MG63 (cell line): ENCODE data around the gene GGNBP2. TPM values are rescaled to one million over a fixed set of nuclear protein-coding genes. Genes with fewer than 3 reads are reported as not detected.

Experiments used
- DNase-seq: peaks from one replicate; pipeline ENCODE4 v3.0.0-alpha.2; 2020
- H3K27me3 ChIP-seq: fragments of 250-450 bp; sonication (Bioruptor Pico); 2 replicates; pipeline ENCODE4 v1.5.1; 2020; ENCODE audit warnings: mild to moderate bottlenecking, moderate library complexity
- H3K36me3 ChIP-seq: fragments of 250-450 bp; sonication (Bioruptor Pico); 2 replicates; pipeline ENCODE4 v1.5.1; 2020; ENCODE audit warnings: mild to moderate bottlenecking, moderate library complexity
- H3K4me3 ChIP-seq: fragments of 250-450 bp; sonication (Bioruptor Pico); 2 replicates; pipeline ENCODE4 v1.5.1; 2020; ENCODE audit warnings: mild to moderate bottlenecking, moderate library complexity
- H3K9me3 ChIP-seq: fragments of 250-450 bp; sonication (Bioruptor Pico); 2 replicates; pipeline ENCODE4 v1.5.1; 2020; ENCODE audit warnings: mild to moderate bottlenecking, moderate library complexity
- total RNA-seq: library from RNA; depleted of rRNA; stranded (reverse); fragments of >200 nt; shearing (Covaris generic); gene quantifications from 2 replicates; pipeline ENCODE4 v1.2.3, GENCODE V29; 2014; ENCODE audit warnings: low replicate concordance

GGNBP2 gene
- total RNA-seq, 1 experiment from 2014 or later: 64.2 TPM

DNA sequence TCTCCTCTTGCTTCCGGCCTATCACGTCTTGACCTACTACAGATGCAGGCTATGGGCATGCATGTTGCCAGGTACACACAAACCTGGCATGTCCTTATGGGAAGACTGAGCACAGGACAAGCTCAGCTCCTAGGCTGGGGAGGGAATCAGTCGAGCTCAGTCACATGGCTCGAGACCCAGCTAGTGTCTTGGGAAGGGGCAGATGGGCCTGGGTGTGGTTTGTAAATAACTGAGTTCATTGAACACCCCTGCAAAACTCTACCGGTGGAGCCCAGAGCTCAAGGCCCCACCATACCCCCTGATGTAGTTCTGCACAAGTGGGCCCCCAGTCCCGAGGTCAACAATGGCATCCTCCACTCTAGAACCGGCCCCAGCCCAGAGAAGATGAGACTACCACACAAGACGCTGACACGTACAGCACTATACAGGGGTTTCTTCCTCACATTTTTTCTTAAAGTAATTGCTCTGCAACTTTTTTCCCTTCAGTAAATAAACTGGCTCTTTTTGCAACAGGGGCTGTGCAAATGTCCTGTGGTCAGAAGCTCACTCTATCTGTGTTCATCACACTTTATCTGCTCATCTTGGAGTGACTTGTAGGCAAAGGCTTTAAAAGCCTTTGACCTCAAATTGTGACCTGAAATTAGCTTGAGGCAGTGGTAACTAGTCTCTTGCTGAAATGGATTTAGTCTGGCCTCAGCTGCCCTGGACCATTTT is 35.3 kb upstream of the GGNBP2 start:
- peaks cover 88% of the 10 kb centered on the region for H3K36me3 ChIP-seq
- no peak for DNase-seq
- H3K4me3 ChIP-seq: no peak overlapping the region
- no peaks in the 10 kb centered on the region for H3K27me3 ChIP-seq
- no peaks in the 10 kb centered on the region for H3K9me3 ChIP-seq

DNA sequence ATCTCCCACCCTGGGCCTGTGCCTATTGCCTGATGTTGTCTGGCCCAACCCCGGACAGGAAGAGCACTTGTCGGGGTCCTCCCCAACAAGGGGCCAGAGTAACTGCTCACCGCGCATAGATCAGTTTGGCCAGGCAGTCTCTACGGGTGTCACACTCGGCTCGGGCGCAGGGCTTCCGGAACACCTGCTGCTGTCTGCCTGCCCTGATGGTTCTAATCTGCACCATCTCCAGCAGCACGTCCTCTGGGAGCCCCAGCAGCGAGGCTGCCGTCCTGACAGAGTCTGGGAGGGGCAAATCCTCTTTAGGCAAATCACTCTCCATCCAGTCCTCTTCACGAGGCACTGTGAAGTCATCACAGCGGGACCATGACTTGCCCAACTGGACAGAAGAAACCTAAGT is 34.1 kb upstream of the GGNBP2 start:
- Histone ChIP-seq H3K4me3 (no peak overlapping the region), H3K9me3 (no peaks in the 10 kb centered on the region), H3K27me3 (no peaks in the 10 kb centered on the region), H3K36me3 (peaks cover 90% of the 10 kb centered on the region)
- no peak for DNase-seq

DNA sequence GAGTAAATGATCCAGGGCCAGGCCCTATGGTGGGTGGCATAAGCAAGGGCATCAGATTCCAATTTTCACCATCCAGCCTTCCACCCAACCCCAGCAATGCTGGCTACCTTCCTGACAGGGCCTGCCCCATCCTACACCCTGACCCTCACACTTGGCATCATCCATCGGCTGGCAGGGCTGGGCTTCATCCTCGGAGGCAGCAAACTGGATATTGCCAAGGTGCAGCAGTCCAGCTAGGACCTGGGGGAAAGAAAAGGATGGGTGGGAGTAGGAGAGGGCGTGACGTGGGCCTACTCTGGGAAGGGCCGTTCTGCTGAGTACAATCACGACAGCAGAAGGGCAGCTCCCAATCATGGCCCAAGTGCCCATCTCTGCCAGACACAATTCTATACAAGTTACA is 33.5 kb upstream of the GGNBP2 start:
- no peak for DNase-seq
- Histone ChIP-seq H3K27me3 (no peaks in the 10 kb centered on the region), H3K36me3 (peaks cover 89% of the 10 kb centered on the region), H3K4me3 (no peak overlapping the region), H3K9me3 (no peaks in the 10 kb centered on the region)

DNA sequence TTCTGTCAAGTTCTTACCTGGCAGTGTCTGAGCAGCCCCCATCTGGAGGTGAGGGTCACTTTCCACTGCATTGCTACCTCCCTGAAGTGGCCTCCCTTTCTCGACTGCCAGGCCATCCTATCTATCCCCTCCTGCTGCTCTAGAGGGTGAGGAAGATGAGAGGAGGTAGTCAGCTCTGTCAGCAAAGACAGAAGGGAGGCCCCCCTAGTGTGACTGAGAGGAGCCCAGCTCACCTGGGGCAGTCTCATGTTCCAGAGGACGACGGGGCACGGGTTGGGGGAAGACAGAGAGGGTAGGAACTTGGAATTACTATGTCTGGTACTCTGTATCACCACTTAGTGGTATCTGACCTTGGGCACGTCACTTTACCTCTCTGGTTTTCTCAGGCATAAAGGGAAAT is 32.1 kb upstream of the GGNBP2 start:
- Histone ChIP-seq H3K4me3 (no peak overlapping the region), H3K27me3 (no peaks in the 10 kb centered on the region), H3K9me3 (no peaks in the 10 kb centered on the region), H3K36me3 (peaks cover 89% of the 10 kb centered on the region)
- no peak for DNase-seq

DNA sequence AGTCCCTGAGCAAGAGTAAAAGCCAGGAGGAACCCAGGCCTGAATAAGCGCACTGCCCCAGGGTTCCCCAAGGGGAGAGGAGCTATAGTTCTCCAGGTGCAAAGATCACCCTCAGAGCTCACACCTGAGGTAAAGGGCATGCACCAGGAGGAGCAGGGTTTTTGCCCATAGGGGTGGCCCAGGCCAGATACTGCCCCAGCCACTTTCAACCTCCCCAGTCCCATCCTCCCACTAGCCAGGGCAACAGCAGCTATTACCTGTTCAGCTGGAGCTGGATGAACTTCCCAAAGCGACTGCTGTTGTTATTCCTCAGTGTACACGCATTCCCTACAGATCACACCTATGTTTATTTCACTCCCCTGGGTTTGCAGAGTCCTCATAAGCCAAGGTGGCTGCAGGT is 29.9 kb upstream of the GGNBP2 start:
- no peak for DNase-seq
- no peak overlapping the region for H3K4me3 ChIP-seq
- no peaks in the 10 kb centered on the region for H3K9me3 ChIP-seq
- peaks cover 80% of the 10 kb centered on the region for H3K36me3 ChIP-seq
- no peaks in the 10 kb centered on the region for H3K27me3 ChIP-seq

DNA sequence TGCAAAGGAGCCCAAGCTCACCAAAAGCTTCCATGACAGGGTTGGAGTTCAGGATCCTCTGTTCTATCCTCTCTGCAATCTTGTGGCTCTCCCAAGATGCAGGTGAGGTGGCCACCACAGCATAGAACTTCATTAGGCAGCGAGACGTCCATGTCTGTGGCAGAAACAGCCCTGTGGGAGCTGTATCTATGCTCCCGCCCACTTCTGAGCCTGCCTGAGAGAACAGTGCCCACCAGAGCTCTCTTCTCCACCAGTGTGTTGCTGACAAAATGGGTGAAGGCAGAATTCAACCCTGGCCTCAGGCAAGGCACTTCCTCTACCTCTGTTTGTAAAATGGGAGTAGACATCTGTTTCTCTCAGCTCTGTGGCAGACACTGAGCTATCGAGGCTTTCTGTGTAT is 28.9 kb upstream of the GGNBP2 start:
- H3K4me3 ChIP-seq: no peak overlapping the region
- no peak for DNase-seq
- H3K9me3 ChIP-seq: no peaks in the 10 kb centered on the region
- H3K36me3 ChIP-seq: peaks cover 79% of the 10 kb centered on the region
- no peaks in the 10 kb centered on the region for H3K27me3 ChIP-seq

DNA sequence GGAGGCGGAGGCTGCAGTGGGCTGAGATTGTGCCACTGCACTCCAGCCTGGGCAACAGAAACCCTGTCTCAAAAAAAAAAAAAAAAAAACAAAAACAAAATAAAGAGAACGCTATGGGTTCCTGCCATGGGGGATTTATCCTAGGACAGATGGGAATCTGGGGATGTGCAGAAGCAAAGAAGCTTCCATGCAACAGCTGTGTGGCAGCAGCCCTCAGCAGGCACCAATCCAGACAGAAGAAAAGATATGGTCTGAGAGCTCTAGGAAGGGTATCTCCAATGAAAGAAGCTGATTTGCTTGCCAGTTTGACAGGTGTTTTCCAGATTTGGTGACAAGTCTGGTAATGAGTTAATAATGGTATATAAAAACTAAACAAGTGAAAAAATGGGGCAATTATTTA is 21.6 kb upstream of the GGNBP2 start:
- DNase-seq: no peak
- Histone ChIP-seq H3K9me3 (no peaks in the 10 kb centered on the region), H3K36me3 (peaks cover 78% of the 10 kb centered on the region), H3K27me3 (no peaks in the 10 kb centered on the region), H3K4me3 (no peak overlapping the region)

DNA sequence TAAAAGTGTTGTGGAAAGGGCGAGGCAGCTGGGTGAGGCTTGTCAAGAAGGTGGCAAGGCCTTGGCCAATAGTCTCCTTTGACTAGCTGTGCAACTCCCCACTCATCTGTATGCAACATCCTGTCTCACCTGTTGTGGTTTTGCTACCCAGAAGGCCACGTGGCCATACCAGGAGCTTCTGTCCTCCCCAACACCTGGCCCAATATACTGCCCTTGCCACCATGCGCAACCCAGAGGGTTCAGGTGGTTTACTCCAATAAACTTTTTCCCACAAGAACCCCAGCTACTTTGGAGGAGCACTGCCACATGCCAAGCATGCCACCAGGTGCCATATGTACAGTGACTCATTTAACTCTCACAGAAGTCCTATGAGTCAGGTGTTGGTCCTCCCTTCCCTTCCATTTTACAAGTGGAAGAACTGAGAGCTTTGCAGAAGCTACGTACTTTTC is 20.3 kb upstream of the GGNBP2 start:
- no peak for DNase-seq
- H3K4me3 ChIP-seq: no peak overlapping the region
- H3K9me3 ChIP-seq: no peaks in the 10 kb centered on the region
- H3K36me3 ChIP-seq: peaks cover 81% of the 10 kb centered on the region
- no peaks in the 10 kb centered on the region for H3K27me3 ChIP-seq

DNA sequence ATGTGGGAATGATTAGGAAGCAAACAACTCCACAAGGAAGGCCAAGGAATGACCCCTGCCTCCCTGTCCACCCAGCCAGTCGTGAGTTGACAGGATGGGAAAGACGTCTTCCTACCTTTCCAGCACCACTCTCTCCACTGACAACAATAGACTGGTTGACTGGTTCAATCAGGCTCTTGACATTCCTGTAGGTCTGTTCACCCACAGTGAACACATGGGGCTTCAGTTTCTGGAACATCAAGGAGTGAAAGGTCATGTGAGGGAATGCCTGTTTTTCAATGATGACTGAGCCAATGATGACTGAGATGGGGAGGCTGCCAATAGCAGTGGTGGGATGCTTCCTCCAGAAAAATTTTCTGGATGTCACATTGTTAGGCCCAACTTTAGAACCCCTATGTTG is 19.6 kb upstream of the GGNBP2 start:
- H3K36me3 ChIP-seq: peaks cover 88% of the 10 kb centered on the region
- no peaks in the 10 kb centered on the region for H3K27me3 ChIP-seq
- H3K4me3 ChIP-seq: no peak overlapping the region
- H3K9me3 ChIP-seq: no peaks in the 10 kb centered on the region
- DNase-seq: no peak

DNA sequence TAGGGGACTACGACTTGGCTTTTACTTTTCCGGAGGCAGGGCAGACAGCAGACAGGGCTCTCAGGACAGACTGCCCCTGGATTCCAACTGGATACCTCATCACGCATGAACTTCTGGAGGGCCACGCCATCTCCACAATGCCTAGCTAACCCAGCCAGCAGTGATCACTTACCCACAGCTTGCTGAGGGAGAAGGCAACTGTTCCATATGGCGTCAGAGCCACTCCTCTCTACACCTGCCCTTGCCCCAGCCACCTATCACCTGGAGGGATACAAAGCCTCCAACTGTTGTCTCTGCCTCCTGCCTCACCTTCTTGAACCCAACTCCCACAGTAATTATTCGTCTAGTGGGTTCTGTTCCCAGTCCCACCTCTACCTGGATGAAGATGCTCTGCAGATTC is 18.8 kb upstream of the GGNBP2 start:
- Histone ChIP-seq H3K36me3 (peaks cover 86% of the 10 kb centered on the region), H3K4me3 (no peak overlapping the region), H3K27me3 (no peaks in the 10 kb centered on the region), H3K9me3 (no peaks in the 10 kb centered on the region)
- DNase-seq: no peak

DNA sequence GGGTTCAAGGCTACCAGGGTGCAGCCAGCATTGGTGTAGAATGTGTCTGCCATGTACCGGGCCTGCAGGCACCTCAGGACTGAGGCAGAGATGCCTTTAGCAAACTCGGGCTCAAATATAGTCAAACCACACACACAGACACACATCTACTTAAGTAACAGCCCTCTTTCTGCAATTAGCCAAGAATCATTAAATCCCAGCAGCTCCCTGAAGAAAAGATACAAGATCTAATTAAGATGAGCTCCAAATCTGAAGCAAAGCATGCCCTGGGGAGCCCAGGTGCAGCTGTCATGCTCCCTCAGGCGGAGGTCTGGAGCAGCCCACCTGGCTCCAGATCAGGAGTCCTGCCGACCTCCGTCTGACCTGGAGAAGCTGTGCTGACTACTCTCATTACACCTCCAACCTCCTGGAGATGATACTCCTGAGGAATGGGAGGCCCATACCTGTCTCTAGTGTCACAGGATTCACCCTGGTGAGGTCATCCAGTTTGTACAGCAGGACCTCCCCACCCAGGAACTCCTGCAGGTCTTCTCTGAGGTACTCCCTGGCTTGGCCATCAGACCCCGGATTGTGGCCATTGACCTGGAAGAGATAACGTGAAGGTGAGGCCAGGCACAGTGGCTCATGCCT is 17.0 kb upstream of the GGNBP2 start:
- Histone ChIP-seq H3K9me3 (no peaks in the 10 kb centered on the region), H3K36me3 (peaks cover 89% of the 10 kb centered on the region), H3K27me3 (no peaks in the 10 kb centered on the region), H3K4me3 (no peak overlapping the region)
- DNase-seq: no peak

DNA sequence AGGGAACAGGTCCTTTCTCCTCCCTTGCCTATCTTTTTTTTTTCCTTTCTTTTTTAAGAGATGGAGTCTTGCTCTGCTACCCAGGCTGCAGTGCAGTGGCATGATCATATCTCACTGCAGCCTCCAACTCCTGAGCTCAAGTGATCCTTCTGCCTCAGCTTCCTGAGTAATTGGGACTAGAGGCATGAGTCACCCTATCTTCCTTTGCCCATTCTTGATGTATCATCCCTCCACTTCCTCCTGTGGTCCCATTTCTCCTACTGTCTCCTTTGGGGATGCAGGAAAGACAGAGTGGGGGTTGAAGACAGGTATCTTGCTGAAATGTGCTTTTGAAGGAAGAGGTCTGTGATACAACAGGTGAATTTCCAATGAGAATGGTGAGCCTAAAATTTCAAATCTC is 15.6 kb upstream of the GGNBP2 start:
- H3K27me3 ChIP-seq: no peaks in the 10 kb centered on the region

DNA sequence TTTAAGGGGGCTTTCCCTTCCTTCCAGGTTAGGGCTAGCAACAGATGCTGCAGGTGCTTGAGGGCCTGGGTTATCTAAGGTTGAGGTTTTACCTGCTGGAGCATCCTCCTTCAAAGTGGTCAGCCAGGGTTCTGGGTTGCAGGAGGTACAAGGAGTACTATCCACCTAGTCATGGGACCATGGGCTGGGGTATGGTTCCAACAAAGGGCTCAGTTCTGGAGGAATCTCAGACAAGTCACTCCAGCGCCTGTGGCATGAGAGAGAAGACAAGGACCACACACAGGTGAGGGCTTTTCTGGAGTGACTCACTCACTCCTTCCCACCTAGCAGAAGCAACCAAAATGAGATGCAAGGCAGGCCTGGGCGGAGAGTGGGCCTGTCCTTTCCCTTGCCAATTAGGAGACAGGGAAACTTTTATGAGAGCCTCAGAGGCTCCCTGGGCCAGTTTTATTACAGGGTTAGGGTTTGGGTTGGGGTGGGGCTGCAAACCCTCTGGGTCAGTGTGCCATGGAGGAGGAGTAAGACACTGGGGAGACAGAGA is 12.2 kb upstream of the GGNBP2 start:
- Histone ChIP-seq H3K27me3 (no peaks in the 10 kb centered on the region), H3K36me3 (peaks cover 83% of the 10 kb centered on the region), H3K4me3 (no peak overlapping the region), H3K9me3 (no peaks in the 10 kb centered on the region)
- DNase-seq: no peak

More for the DNA sequence above, 15.6 kb upstream of the GGNBP2 start:
- Histone ChIP-seq H3K36me3 (peaks cover 92% of the 10 kb centered on the region), H3K9me3 (no peaks in the 10 kb centered on the region), H3K4me3 (no peak overlapping the region)
- peak; percentile 64 for DNase-seq

DNA sequence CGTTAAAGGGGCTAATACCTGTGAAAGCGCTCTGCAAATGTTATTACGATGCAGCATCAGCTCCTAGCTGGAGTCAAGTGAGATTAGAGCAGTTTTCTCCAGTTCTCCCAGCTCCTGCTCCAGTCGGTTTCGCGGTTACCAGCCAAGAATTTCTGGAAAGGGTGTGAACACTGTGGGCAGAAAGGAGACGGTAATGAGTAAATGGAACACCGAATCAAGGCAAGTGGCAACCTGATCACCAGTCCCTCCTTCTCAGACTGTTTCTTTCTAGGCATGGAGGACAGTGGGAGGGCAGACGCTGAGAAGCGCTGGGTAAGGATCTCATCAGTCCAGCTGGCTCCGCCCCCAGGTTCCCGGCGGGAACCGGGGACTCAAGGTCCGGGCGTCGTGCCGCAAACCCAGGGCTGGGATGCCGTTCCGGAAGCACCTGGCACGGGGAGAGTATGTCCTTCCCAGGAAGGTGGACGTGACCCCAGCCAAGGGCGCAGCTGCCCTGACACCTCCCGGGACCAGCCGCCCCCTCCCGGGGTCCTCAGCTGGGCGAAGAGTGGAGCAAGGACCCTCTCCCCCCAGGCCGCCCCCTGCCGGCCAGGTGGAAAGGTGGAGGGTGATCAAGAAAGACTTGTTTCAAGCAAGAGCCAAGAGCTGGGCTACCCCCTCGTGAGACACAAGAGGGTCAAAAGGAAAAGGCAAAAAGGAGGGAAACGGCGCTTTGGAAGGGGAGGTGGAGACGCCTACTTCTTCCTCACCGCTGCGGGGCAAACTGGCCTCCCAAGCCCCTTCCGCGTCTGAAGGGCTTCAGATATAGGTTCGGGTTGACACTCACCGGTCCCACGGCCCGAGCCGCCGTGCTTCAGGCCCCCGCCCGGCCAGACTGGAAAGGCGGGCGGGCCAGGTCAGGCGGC is 10.5 kb upstream of the GGNBP2 start:
- Histone ChIP-seq H3K9me3 (no peaks in the 10 kb centered on the region), H3K36me3 (peaks cover 84% of the 10 kb centered on the region)

DNA sequence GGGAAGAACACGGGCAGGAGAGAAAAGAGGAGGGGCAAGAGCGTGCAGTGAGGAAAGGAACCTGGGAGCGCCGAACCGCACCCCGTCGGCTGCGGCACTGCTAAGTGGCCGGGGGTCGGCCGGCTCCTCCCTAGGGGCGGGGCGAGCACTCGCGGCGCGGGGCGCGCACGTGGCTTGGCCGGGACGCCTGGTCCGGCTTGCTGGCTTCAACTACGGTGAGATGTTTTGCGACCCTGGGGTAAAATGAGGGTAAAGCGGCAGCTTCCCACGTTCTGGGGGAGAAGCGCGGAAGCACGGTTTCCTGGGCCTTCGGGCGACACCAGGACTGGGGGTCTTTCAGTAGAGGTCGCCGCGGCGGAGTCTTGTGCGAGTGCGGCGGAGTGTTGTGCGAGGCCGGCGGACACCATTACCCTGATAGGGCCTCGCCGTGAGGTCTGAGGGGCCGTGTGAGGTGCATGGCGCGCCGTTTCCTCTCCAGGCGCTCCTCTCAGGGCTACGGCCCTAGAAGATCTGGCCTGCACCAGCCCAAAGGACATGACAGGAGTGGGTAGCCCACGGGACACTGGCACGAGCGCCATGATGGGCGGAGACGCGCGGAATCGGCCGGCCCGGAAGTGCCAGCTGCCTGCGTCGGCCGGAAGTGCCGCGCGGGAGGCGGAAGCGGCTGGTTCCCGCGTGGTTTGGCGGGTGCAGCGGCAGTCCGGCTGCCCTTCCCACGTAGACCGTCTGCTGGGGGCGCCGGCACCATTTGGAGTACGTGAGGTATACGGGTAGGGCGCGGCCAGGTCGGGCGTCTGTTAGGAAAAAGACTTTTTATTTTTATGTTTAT is 9.7 kb upstream of the GGNBP2 start, which contains the start of the genes MYO19 and PIGW:
Gene MYO19, minus strand, starts transcription at position 29 of the 829 bp plus-strand sequence. CDS start 2,330 bp downstream, outside the sequence.
Gene PIGW, plus strand, starts transcription at position 148 of the 829 bp plus-strand sequence. CDS start 2,115 bp downstream, outside the sequence.
- peak; percentile 95 for DNase-seq
- H3K9me3 ChIP-seq: no peaks in the 10 kb centered on the region
- H3K27me3 ChIP-seq: no peaks in the 10 kb centered on the region
- H3K36me3 ChIP-seq: peaks cover 82% of the 10 kb centered on the region
- H3K4me3 ChIP-seq: peak within 1 kb of the TSS; percentile 100

More for the DNA sequence above, 10.5 kb upstream of the GGNBP2 start:
- peak; percentile 79 for DNase-seq
- Histone ChIP-seq H3K4me3 (peak overlapping the region; percentile 100), H3K27me3 (no peaks in the 10 kb centered on the region)

DNA sequence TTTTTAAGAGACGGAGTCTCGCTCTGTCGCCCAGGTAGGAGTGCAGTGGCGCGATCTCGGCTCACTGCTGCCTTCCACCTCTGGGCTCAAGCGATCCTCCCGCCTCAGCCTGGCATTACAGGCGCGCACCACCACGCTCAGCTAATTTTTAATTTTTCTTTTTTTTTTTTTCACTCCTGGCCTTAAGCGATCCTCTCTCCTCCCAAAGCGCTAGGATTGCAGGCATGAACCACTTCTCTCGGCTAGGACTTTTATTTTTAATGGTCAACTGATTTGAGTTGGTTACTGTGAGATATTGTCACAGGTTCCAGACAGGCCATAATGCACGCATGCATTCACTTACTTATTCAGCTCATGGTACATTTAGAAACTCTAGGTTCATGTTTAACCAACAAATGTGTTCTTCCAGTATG is 9.0 kb upstream of the GGNBP2 start:
- no peaks in the 10 kb centered on the region for H3K9me3 ChIP-seq
- DNase-seq: no peak

More for the DNA sequence above, 9.0 kb upstream of the GGNBP2 start:
- no peaks in the 10 kb centered on the region for H3K27me3 ChIP-seq
- H3K36me3 ChIP-seq: peaks cover 82% of the 10 kb centered on the region
- peak overlapping the region; percentile 100 for H3K4me3 ChIP-seq
